Endothelial cell (in vitro differentiated cells): ENCODE measurements around the gene FBXL7. TPM values are rescaled to one million over a fixed set of nuclear protein-coding genes. Genes with fewer than 3 reads are reported as not detected.

Experiments
- DNase-seq: peaks from one replicate; pipeline ENCODE4 v3.0.0; 2021; ENCODE audit warnings: low spot score
- H3K27ac Mint-ChIP-seq: one replicate; pipeline ENCODE4 v1.8.0; 2021; ENCODE audit warnings: mixed read lengths, inconsistent platforms; ENCODE audit not compliant: unreplicated experiment
- H3K27me3 Mint-ChIP-seq: one replicate; pipeline ENCODE4 v1.8.0; 2021; ENCODE audit warnings: mild to moderate bottlenecking, moderate library complexity, mixed read lengths, inconsistent platforms; ENCODE audit not compliant: unreplicated experiment
- H3K36me3 Mint-ChIP-seq: one replicate; pipeline ENCODE4 v1.8.0; 2021; ENCODE audit warnings: mild to moderate bottlenecking, low read depth, mixed read lengths, inconsistent platforms; ENCODE audit not compliant: unreplicated experiment
- H3K4me1 Mint-ChIP-seq: one replicate; pipeline ENCODE4 v1.8.0; 2021; ENCODE audit warnings: mild to moderate bottlenecking, mixed read lengths, inconsistent platforms; ENCODE audit not compliant: unreplicated experiment
- H3K4me3 Mint-ChIP-seq: one replicate; pipeline ENCODE4 v1.8.0; 2021; ENCODE audit warnings: mild to moderate bottlenecking, mixed read lengths, inconsistent platforms; ENCODE audit not compliant: unreplicated experiment
- H3K9me3 Mint-ChIP-seq: one replicate; pipeline ENCODE4 v1.8.0; 2021; ENCODE audit warnings: mixed read lengths, inconsistent platforms; ENCODE audit not compliant: unreplicated experiment
- total RNA-seq: library from RNA; stranded (reverse); fragmentation: NEBNext Ultra II Directional; extraction: Animal tissue kit (Norgen Biotek cat#: 25700); gene quantifications from one replicate; pipeline ENCODE4 v1.2.1, GENCODE V29; 2021; ENCODE audit not compliant: unreplicated experiment
- TF ChIP-seq, protein P1 (sequence below): fragments of 200-600 bp; sonication (generic); IDR thresholded peaks from one replicate; pipeline ENCODE4 v1.5.0; 2021; ENCODE audit warnings: antibody characterized with exemption; ENCODE audit not compliant: unreplicated experiment

The FBXL7 gene
- total RNA-seq, 1 donor from 2014 or later: 63.8 TPM

DNA sequence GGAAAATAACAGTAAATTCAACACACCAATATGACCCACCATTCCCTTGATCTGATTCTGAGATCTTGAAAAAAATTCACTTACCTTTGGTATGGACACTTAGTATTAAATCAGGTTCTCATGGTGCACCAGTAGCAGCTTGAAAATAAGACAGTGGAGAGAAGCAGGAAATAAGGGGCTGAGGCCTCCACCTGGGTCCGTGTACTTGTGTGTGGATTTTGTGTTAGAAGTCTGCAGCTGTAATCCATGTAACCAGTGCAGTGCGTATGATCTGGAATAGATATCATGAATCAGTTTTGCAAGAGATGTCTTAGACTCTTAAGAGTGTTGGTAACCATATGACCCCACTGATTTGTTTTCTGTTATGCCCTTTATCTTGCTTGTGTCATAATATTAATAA, 107.1 kb downstream of the FBXL7 start:
- TF ChIP-seq, protein P1, sequence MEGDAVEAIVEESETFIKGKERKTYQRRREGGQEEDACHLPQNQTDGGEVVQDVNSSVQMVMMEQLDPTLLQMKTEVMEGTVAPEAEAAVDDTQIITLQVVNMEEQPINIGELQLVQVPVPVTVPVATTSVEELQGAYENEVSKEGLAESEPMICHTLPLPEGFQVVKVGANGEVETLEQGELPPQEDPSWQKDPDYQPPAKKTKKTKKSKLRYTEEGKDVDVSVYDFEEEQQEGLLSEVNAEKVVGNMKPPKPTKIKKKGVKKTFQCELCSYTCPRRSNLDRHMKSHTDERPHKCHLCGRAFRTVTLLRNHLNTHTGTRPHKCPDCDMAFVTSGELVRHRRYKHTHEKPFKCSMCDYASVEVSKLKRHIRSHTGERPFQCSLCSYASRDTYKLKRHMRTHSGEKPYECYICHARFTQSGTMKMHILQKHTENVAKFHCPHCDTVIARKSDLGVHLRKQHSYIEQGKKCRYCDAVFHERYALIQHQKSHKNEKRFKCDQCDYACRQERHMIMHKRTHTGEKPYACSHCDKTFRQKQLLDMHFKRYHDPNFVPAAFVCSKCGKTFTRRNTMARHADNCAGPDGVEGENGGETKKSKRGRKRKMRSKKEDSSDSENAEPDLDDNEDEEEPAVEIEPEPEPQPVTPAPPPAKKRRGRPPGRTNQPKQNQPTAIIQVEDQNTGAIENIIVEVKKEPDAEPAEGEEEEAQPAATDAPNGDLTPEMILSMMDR: no peak
- no peak for DNase-seq
- H3K27me3 Mint-ChIP-seq: peaks cover 2% of the 10 kb centered on the region
- H3K36me3 Mint-ChIP-seq: peaks cover 17% of the 10 kb centered on the region
- peak overlapping the region; percentile 96 for H3K27ac Mint-ChIP-seq
- no peaks in the 10 kb centered on the region for H3K9me3 Mint-ChIP-seq
- peaks cover 67% of the 10 kb centered on the region for H3K4me1 Mint-ChIP-seq
- no peak overlapping the region for H3K4me3 Mint-ChIP-seq

DNA sequence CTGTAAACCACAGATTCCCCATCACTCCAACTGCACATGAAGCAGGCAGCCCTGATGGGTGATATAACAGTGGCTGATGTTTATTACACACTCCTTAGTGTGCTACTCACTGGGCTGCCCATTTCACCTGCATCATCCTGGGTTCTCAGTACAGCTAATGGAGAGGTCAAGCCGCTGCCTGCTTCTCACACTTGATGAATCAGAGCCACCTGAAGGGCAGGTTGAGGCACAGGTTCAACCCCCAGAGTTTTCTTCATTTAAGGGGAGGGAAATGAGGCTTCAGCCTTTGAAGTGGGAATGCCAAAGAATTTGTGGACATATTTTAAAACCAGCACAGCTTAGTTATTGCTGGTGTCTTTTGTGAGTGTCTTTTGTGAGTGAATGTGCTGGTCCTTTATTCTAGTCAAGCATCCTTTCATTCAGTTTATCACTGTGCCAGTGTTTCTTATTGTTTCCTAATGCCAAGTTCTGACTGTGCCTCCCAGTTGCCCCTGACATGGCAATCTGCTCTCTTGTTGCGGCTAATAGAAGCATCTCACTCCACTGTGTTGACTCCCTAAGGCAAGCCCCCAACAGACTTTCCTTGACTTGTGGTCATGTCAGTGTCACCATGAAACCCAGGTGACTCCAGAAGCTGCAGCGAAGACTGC, 109.2 kb downstream of the FBXL7 start:
- Mint-ChIP-seq H3K4me1 (peaks cover 74% of the 10 kb centered on the region), H3K9me3 (no peaks in the 10 kb centered on the region), H3K36me3 (peaks cover 14% of the 10 kb centered on the region), H3K27me3 (peaks cover 2% of the 10 kb centered on the region), H3K27ac (no peak overlapping the region), H3K4me3 (no peak overlapping the region)
- no peak for DNase-seq
- TF ChIP-seq, protein P1: no peak

DNA sequence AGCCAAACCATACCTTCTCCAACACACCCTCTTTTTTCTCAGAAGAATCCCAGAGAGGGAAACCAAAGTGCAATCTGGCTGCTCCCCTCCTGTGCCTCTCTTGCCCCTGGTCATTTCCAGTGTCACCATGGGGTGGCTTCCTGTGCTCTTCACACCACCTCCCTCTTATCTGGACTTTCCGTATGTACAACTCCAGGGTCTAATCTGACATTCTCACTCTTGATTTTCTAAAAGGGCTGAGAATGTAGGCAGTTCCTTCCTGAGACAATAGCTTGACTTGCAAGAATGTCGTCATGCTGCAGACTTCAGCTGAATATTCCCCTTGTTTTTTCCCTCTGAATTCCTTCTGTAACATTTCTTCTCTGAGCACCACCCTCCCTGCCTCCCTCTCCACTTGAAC, 110.2 kb downstream of the FBXL7 start:
- H3K4me1 Mint-ChIP-seq: peaks cover 64% of the 10 kb centered on the region
- TF ChIP-seq, protein P1: no peak
- no peak for DNase-seq

GRCh38 chr5:15611008-15611407, 111.0 kb downstream of the FBXL7 start:
- TF ChIP-seq, protein P1: no peak
- peaks cover 2% of the 10 kb centered on the region for H3K27me3 Mint-ChIP-seq
- H3K4me1 Mint-ChIP-seq: peaks cover 59% of the 10 kb centered on the region
- H3K9me3 Mint-ChIP-seq: no peaks in the 10 kb centered on the region
- peak overlapping the region; percentile 94 for H3K27ac Mint-ChIP-seq
- H3K36me3 Mint-ChIP-seq: peaks cover 4% of the 10 kb centered on the region
- H3K4me3 Mint-ChIP-seq: peak overlapping the region; percentile 57
- DNase-seq: no peak

More for the DNA sequence above, 110.2 kb downstream of the FBXL7 start:
- H3K9me3 Mint-ChIP-seq: no peaks in the 10 kb centered on the region
- peak overlapping the region; percentile 34 for H3K4me3 Mint-ChIP-seq
- H3K27ac Mint-ChIP-seq: peak overlapping the region; percentile 94
- H3K36me3 Mint-ChIP-seq: peaks cover 5% of the 10 kb centered on the region
- peaks cover 2% of the 10 kb centered on the region for H3K27me3 Mint-ChIP-seq

- Mint-ChIP-seq H3K27ac (no peak overlapping the region), H3K9me3 (no peaks in the 10 kb centered on the region), H3K4me3 (no peak overlapping the region), H3K27me3 (no peaks in the 10 kb centered on the region), H3K4me1 (peaks cover 48% of the 10 kb centered on the region), H3K36me3 (peaks cover 8% of the 10 kb centered on the region)
- TF ChIP-seq, protein P1: no peak
- DNase-seq: no peak
Measured at GRCh38 chr5:15612915-15613635, 113.1 kb downstream of the FBXL7 start.
